ENCODE measurements around the gene PIEZO2. TPM values are rescaled to one million over a fixed set of nuclear protein-coding genes. Genes with fewer than 3 reads are reported as not detected.

PIEZO2 gene
- polyA plus RNA-seq, 1 donor (not counting 4 experiments of a cell fraction or from before 2014, with no cell fraction given), result not detected

GRCh38 chr18:11115276-11115675, 34.1 kb downstream of the PIEZO2 start:
- H4K20me1 ChIP-seq (ENCODE audit: control insufficient read depth, extremely low read depth, insufficient read depth, low read length), result no peaks in the 10 kb centered on the region
- no peak overlapping the region for H3K4me2 ChIP-seq (ENCODE audit: control insufficient read depth, extremely low read depth, insufficient read depth, low read depth, low read length)
- H3K4me3 ChIP-seq (ENCODE audit: control insufficient read depth in 2 of 3, extremely low read depth in 1 of 3, insufficient read depth in 2 of 3, low read depth in 1 of 3, low read length in 3 of 3), result no peak overlapping the region
- H2AFZ ChIP-seq (ENCODE audit: control insufficient read depth, low read length), result no peak overlapping the region
- no peaks in the 10 kb centered on the region for H3K27me3 ChIP-seq (ENCODE audit: control insufficient read depth, extremely low read depth, insufficient read depth, low read length)
- no peak overlapping the region for H3K27ac ChIP-seq (ENCODE audit: control insufficient read depth, insufficient read depth, low read length)
- dilution Hi-C loops (cut with MboI; ENCODE audit: extremely low pct_ligation_motif_present, low sequenced_read_pairs), result no loop called here
- TF ChIP-seq EZH2 (IDR thresholded peaks at IDR 0.05; ENCODE audit: low read length), result no peak
- TF ChIP-seq, protein P1, sequence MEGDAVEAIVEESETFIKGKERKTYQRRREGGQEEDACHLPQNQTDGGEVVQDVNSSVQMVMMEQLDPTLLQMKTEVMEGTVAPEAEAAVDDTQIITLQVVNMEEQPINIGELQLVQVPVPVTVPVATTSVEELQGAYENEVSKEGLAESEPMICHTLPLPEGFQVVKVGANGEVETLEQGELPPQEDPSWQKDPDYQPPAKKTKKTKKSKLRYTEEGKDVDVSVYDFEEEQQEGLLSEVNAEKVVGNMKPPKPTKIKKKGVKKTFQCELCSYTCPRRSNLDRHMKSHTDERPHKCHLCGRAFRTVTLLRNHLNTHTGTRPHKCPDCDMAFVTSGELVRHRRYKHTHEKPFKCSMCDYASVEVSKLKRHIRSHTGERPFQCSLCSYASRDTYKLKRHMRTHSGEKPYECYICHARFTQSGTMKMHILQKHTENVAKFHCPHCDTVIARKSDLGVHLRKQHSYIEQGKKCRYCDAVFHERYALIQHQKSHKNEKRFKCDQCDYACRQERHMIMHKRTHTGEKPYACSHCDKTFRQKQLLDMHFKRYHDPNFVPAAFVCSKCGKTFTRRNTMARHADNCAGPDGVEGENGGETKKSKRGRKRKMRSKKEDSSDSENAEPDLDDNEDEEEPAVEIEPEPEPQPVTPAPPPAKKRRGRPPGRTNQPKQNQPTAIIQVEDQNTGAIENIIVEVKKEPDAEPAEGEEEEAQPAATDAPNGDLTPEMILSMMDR (optimal IDR thresholded peaks at IDR 0.05 in 1 of 3, IDR thresholded peaks at IDR 0.05 in 1 of 3, conservative IDR thresholded peaks at IDR 0.05 in 1 of 3; ENCODE audit: extremely low read depth in 1 of 3, insufficient read depth in 2 of 3, low read length in 3 of 3), result no peak
- DNase-seq (ENCODE audit: low read depth, low spot score) (no peak), FAIRE-seq (no peak)
- H3K79me2 ChIP-seq (ENCODE audit: control insufficient read depth, insufficient read depth, low read length), result no peaks in the 10 kb centered on the region
- no peaks in the 10 kb centered on the region for H3K4me1 ChIP-seq (ENCODE audit: control insufficient read depth, extremely low read depth, insufficient read depth, low read length)
- H3K9me3 ChIP-seq (ENCODE audit: control insufficient read depth, low read depth, low read length), result peaks cover 2% of the 10 kb centered on the region
- no peaks in the 10 kb centered on the region for H3K36me3 ChIP-seq (ENCODE audit: control insufficient read depth in 2 of 2, extremely low read depth in 1 of 2, insufficient read depth in 2 of 2, low read length in 2 of 2)
- H3K9ac ChIP-seq (ENCODE audit: control insufficient read depth, extremely low read depth, insufficient read depth, low read length), result no peak overlapping the region
- no peaks in the 10 kb centered on the region for H3K9me1 ChIP-seq (ENCODE audit: control insufficient read depth, extremely low read depth, insufficient read depth, low read length)

- H3K27ac ChIP-seq (ENCODE audit: control insufficient read depth, insufficient read depth, low read length), result no peak overlapping the region
- no peak for FAIRE-seq
- no peaks in the 10 kb centered on the region for H4K20me1 ChIP-seq (ENCODE audit: control insufficient read depth, extremely low read depth, insufficient read depth, low read length)
Measured at GRCh38 chr18:11114653-11115052, 34.7 kb downstream of the PIEZO2 start.

More at GRCh38 chr18:11114653-11115052, 34.7 kb downstream of the PIEZO2 start:
- no peak for TF ChIP-seq EZH2 (IDR thresholded peaks at IDR 0.05; ENCODE audit: low read length)
- TF ChIP-seq, protein P1 (optimal IDR thresholded peaks at IDR 0.05 in 1 of 3, IDR thresholded peaks at IDR 0.05 in 1 of 3, conservative IDR thresholded peaks at IDR 0.05 in 1 of 3; ENCODE audit: extremely low read depth in 1 of 3, insufficient read depth in 2 of 3, low read length in 3 of 3), result no peak
- no peak for DNase-seq (ENCODE audit: low read depth, low spot score)
- no peak overlapping the region for H3K4me2 ChIP-seq (ENCODE audit: control insufficient read depth, extremely low read depth, insufficient read depth, low read depth, low read length)
- dilution Hi-C loops (cut with MboI; ENCODE audit: extremely low pct_ligation_motif_present, low sequenced_read_pairs), result no loop called here
- H3K9me1 ChIP-seq (ENCODE audit: control insufficient read depth, extremely low read depth, insufficient read depth, low read length), result no peaks in the 10 kb centered on the region
- peaks cover 2% of the 10 kb centered on the region for H3K9me3 ChIP-seq (ENCODE audit: control insufficient read depth, low read depth, low read length)
- H3K9ac ChIP-seq (ENCODE audit: control insufficient read depth, extremely low read depth, insufficient read depth, low read length), result no peak overlapping the region
- no peaks in the 10 kb centered on the region for H3K79me2 ChIP-seq (ENCODE audit: control insufficient read depth, insufficient read depth, low read length)
- no peaks in the 10 kb centered on the region for H3K4me1 ChIP-seq (ENCODE audit: control insufficient read depth, extremely low read depth, insufficient read depth, low read length)
- H3K4me3 ChIP-seq (ENCODE audit: control insufficient read depth in 2 of 3, extremely low read depth in 1 of 3, insufficient read depth in 2 of 3, low read depth in 1 of 3, low read length in 3 of 3), result no peak overlapping the region
- no peaks in the 10 kb centered on the region for H3K27me3 ChIP-seq (ENCODE audit: control insufficient read depth, extremely low read depth, insufficient read depth, low read length)
- H3K36me3 ChIP-seq (ENCODE audit: control insufficient read depth in 2 of 2, extremely low read depth in 1 of 2, insufficient read depth in 2 of 2, low read length in 2 of 2), result no peaks in the 10 kb centered on the region
- H2AFZ ChIP-seq (ENCODE audit: control insufficient read depth, low read length), result no peak overlapping the region

Data from keratinocyte (primary cell).